ENCODE data around the gene STYXL1. TPM values are rescaled to one million over a fixed set of nuclear protein-coding genes. Genes with fewer than 3 reads are reported as not detected.

Gene STYXL1, protein sequence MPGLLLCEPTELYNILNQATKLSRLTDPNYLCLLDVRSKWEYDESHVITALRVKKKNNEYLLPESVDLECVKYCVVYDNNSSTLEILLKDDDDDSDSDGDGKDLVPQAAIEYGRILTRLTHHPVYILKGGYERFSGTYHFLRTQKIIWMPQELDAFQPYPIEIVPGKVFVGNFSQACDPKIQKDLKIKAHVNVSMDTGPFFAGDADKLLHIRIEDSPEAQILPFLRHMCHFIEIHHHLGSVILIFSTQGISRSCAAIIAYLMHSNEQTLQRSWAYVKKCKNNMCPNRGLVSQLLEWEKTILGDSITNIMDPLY
- 53.7 and 81.3 TPM in 2 replicates for total RNA-seq

DNA sequence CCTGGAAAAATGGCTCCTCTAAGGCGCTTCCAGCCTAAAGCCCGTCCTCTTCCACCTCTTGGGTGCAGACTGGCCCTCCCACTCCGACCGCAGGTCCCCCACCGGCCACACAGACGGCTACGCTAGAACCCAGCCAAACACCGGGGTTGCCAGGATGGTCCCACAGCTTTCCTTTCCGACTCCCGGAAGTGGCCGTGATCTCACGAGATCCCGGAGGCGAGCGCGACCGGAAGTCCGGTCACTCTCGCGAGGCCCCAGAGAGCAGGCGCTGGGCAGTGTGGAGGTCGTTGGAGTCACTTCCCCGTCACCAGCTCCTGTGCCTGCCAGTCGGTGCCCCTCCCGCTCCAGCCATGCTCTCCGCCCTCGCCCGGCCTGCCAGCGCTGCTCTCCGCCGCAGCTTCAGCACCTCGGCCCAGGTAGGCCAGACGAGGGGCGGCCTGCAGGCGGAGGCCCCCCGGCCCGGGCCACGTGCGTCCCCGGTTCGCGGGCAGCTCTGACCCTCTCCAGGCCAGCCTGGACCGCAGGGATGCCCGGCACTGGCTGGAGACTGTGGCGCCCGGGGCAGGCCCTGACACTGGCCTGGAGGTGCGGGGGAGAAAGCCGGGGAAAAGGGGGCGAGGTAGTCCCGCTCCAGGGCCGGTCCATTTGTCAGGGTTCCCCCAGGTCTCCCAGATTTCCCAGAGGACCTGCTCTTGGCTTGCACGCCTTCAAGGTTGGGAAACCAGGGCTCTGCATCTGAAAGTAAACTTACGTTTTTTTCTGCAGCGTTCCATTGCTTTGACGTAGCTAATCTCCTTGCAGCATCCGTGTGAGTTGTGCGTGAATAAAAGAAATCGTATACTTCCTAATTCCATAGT lies at the start of gene STYXL1, which contains the start of gene MDH2:
TSS of gene STYXL1 (minus strand) at position 190 of the 857 bp plus-strand sequence. CDS start 17,477 bp downstream, outside the sequence.
TSS of gene MDH2 (plus strand) at position 296 of the 857 bp plus-strand sequence. CDS start at position 351, 55 bp downstream.

DNA sequence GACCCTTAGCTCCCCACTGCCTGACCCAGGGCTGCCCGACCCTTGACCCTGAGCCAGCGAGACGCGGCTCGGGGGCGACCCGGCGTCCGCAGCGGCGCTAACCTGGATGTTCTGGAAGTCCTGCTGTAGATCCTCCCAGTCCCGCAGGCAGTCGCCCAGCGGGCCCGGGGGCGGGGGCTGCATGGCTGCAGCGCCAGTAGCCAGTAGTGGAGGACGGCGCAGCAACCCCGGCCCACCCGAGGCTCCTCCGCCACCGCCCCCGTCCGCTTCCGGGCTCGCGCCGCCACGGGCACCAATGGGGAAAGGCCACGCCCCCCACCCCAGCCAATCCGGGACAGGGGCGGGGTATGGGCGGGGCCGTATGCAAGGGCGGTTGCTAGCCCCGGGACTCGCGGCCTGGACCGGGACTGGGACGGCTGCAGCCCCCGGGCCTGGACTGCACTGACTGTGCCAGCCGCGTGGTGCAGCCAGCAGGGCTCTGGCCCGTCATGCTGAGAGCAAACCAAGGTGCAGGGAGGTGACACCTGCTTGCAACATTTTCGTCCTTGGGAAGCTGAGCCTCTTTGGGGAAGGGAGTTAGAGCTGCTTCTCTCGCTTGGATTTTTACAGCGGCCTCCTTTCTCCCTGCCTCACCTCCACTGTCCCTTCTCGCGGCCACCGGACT lies 53.3 kb downstream of the STYXL1 start, which contains the start of gene TMEM120A:
TSS of gene TMEM120A (minus strand) at position 208 of the 664 bp plus-strand sequence. CDS start at position 183, 25 bp downstream.

Other genes with a start within 250 kb of the STYXL1 start
- gene CCL24, start 234.2 kb downstream of the STYXL1 start, total RNA-seq: 0.43 TPM in 1 of 2 replicates, not detected in the other
- 12.0 and 34.7 TPM in 2 replicates for gene RHBDD2, start 169.0 kb downstream of the STYXL1 start, total RNA-seq
- gene POR, start 132.8 kb downstream of the STYXL1 start, total RNA-seq: 75.9 and 185 TPM in 2 replicates
- gene TMEM120A, start 53.4 kb downstream of the STYXL1 start, total RNA-seq: 15.8 and 18.5 TPM in 2 replicates
- 48.9 and 56.8 TPM in 2 replicates for gene MDH2, start 106 bp upstream of the STYXL1 start, total RNA-seq
- 0.34 and 2.1 TPM in 2 replicates for gene SRRM3, start 153.9 kb upstream of the STYXL1 start, total RNA-seq

Measured in nasal cavity respiratory epithelium epithelial cell of viscerocranial mucosa (primary cell).